Brain microvascular endothelial cell (primary cell): ENCODE measurements around the gene CCM2.

Experiments used
- DNase-seq: peaks from one replicate; pipeline ENCODE4 v3.0.0-alpha.2; 2020
- H3K27ac ChIP-seq: fragments of 250-450 bp; sonication (Bioruptor Pico); 2 replicates; pipeline ENCODE4 v1.5.1; 2020; ENCODE audit warnings: mild to moderate bottlenecking, moderate library complexity
- H3K27me3 ChIP-seq: fragments of 250-450 bp; sonication (Bioruptor Pico); replicated peaks from 2 replicates; pipeline ENCODE4 v1.5.1; 2020; ENCODE audit warnings: mild to moderate bottlenecking
- H3K36me3 ChIP-seq: fragments of 250-450 bp; sonication (Bioruptor Pico); replicated peaks from 2 replicates; pipeline ENCODE4 v1.5.1; 2020; ENCODE audit warnings: mild to moderate bottlenecking
- H3K4me3 ChIP-seq: 2 replicates; pipeline ENCODE4 v1.5.1; 2011; ENCODE audit warnings: low read depth, mild to moderate bottlenecking, control low read depth, low read length, moderate library complexity
- in situ Hi-C: cut with HindIII; loops from 2 replicates; pipeline ENCODE4 v1.10.0; 2017; ENCODE audit warnings: low sequenced_read_pairs, low pct_ligation_motif_present
- TF ChIP-seq, protein P1 (sequence below): IDR thresholded peaks from 2 replicates; pipeline ENCODE4 v1.5.1; 2011; ENCODE audit warnings: low read depth, mild to moderate bottlenecking, moderate library complexity, low read length, control low read depth, inconsistent platforms; ENCODE audit errors: missing control alignments

Gene CCM2

GRCh38 chr7:45102785-45103712 lies 103.0 kb downstream of the CCM2 start:
- H3K27ac ChIP-seq: no peak overlapping the region
- in situ Hi-C loops: no loop called here
- peaks cover 90% of the 10 kb centered on the region for H3K36me3 ChIP-seq

GRCh38 chr7:45103958-45104843 lies 104.2 kb downstream of the CCM2 start:
- in situ Hi-C loops: no loop called here
- H3K27ac ChIP-seq: no peak overlapping the region

More at GRCh38 chr7:45102785-45103712, 103.0 kb downstream of the CCM2 start:
- DNase-seq: no peak
- Histone ChIP-seq H3K27me3 (no peaks in the 10 kb centered on the region), H3K4me3 (no peak overlapping the region)
- TF ChIP-seq, protein P1, sequence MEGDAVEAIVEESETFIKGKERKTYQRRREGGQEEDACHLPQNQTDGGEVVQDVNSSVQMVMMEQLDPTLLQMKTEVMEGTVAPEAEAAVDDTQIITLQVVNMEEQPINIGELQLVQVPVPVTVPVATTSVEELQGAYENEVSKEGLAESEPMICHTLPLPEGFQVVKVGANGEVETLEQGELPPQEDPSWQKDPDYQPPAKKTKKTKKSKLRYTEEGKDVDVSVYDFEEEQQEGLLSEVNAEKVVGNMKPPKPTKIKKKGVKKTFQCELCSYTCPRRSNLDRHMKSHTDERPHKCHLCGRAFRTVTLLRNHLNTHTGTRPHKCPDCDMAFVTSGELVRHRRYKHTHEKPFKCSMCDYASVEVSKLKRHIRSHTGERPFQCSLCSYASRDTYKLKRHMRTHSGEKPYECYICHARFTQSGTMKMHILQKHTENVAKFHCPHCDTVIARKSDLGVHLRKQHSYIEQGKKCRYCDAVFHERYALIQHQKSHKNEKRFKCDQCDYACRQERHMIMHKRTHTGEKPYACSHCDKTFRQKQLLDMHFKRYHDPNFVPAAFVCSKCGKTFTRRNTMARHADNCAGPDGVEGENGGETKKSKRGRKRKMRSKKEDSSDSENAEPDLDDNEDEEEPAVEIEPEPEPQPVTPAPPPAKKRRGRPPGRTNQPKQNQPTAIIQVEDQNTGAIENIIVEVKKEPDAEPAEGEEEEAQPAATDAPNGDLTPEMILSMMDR: no peak

GRCh38 chr7:45104844-45105587 lies 105.0 kb downstream of the CCM2 start:
- TF ChIP-seq, protein P1: no peak

More at GRCh38 chr7:45103958-45104843, 104.2 kb downstream of the CCM2 start:
- peaks cover 98% of the 10 kb centered on the region for H3K36me3 ChIP-seq
- no peak overlapping the region for H3K4me3 ChIP-seq
- no peaks in the 10 kb centered on the region for H3K27me3 ChIP-seq
- DNase-seq: no peak
- TF ChIP-seq, protein P1: no peak

DNA sequence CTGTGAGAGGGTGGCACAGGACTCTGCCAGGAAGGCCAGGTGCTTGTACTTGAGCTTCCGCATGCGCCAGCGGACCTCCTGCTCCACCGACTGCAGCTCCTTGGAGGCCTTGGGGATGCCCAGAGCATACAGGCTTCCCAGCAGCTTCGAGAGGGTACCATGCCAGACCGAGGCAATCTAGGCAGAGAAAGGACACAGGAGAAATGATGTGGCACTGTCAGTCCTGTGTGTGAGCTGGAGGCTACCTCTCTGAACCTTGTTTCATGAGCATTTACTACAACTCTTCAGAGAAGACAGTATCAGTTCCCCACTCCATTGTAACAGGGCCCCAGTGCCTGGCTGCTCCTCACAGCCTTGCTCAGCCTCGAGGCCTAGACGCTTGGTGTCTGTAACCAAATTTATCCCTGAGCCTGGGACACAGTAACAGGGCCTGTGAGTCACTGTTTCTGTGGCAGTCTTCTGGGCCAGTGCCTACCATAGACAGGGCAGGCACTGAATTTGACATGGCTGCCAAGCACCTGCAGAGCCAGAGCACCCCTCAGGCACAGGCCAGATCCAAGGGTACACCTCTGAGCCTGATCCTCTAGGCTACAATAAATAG lies 105.7 kb downstream of the CCM2 start:
- Histone ChIP-seq H3K4me3 (no peak overlapping the region), H3K27me3 (no peaks in the 10 kb centered on the region), H3K27ac (no peak overlapping the region), H3K36me3 (peaks cover 83% of the 10 kb centered on the region)
- no peak for DNase-seq
- TF ChIP-seq, protein P1: no peak
- in situ Hi-C loops: no loop called here

More at GRCh38 chr7:45104844-45105587, 105.0 kb downstream of the CCM2 start:
- no peak for DNase-seq
- no peak overlapping the region for H3K27ac ChIP-seq
- in situ Hi-C loops: no loop called here
- H3K36me3 ChIP-seq: peaks cover 89% of the 10 kb centered on the region
- no peaks in the 10 kb centered on the region for H3K27me3 ChIP-seq
- H3K4me3 ChIP-seq: no peak overlapping the region

DNA sequence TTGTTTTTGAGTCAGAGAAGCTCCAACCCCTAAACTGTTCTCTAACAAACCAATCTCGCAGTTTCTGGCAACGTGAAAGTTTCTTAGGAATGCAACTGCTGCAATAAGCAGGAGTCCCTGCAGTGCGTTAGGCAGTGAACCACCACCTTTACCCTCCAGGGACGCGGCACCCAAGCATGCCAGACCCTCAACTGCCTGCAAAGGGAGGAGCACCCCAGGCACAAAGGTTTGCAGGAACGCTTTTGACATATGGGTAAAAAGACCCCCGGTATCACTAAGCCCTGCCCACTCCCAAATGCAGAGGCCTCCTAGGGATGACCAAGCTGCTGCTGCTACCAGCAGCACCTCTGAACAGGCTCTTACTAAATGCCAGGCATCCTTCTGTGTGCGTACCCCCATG lies 106.8 kb downstream of the CCM2 start:
- peaks cover 71% of the 10 kb centered on the region for H3K36me3 ChIP-seq
- DNase-seq: no peak
- H3K27ac ChIP-seq: no peak overlapping the region
- TF ChIP-seq, protein P1: no peak
- no peak overlapping the region for H3K4me3 ChIP-seq
- in situ Hi-C loops: no loop called here
- H3K27me3 ChIP-seq: no peaks in the 10 kb centered on the region
